Measurements from ENCODE around the gene TUBA1C.

Gene TUBA1C

GRCh38 chr12:49288922-49289555, 24.2 kb downstream of the TUBA1C start:
- no peak overlapping the region for H3K9ac ChIP-seq (ENCODE audit: low read depth, low read length)
- no peak overlapping the region for H3K27ac ChIP-seq (ENCODE audit: low read length)
- no peaks in the 10 kb centered on the region for H3K4me1 ChIP-seq (ENCODE audit: insufficient read depth, low read length)
- H3K4me3 ChIP-seq (ENCODE audit: low read length), result no peak overlapping the region
- no peaks in the 10 kb centered on the region for H3K9me3 ChIP-seq (ENCODE audit: insufficient read depth, low read depth, low read length)
- peaks cover 53% of the 10 kb centered on the region for H3K27me3 ChIP-seq (ENCODE audit: insufficient read depth, low read length)
- H3K36me3 ChIP-seq (ENCODE audit: insufficient read depth, low read depth, low read length), result no peaks in the 10 kb centered on the region

- Histone ChIP-seq H3K9me3 (ENCODE audit: insufficient read depth, low read depth, low read length) (0 out of 2 replicates have a peak, but pooled peaks cover 3% of the 10 kb centered on the region), H3K4me1 (ENCODE audit: insufficient read depth, low read length) (no peaks in the 10 kb centered on the region), H3K4me3 (ENCODE audit: low read length) (no peak overlapping the region), H3K27me3 (ENCODE audit: insufficient read depth, low read length) (peaks cover 80% of the 10 kb centered on the region), H3K27ac (ENCODE audit: low read length) (no peak overlapping the region), H3K36me3 (ENCODE audit: insufficient read depth, low read depth, low read length) (no peaks in the 10 kb centered on the region), H3K9ac (ENCODE audit: low read depth, low read length) (no peak overlapping the region)
These were observed 27.8 kb downstream of the TUBA1C start for GRCh38 chr12:49292729-49293055.

- H3K9me3 ChIP-seq (ENCODE audit: insufficient read depth, low read depth, low read length), result 0 out of 2 replicates have a peak, but pooled peaks cover 3% of the 10 kb centered on the region
- H3K4me3 ChIP-seq (ENCODE audit: low read length), result peak overlapping the region; percentile 32; the same call in 1 of the 2 replicates
- H3K9ac ChIP-seq (ENCODE audit: low read depth, low read length), result no peak overlapping the region
- no peak overlapping the region for H3K27ac ChIP-seq (ENCODE audit: low read length)
- no peaks in the 10 kb centered on the region for H3K4me1 ChIP-seq (ENCODE audit: insufficient read depth, low read length)
- H3K36me3 ChIP-seq (ENCODE audit: insufficient read depth, low read depth, low read length), result no peaks in the 10 kb centered on the region
- peaks cover 81% of the 10 kb centered on the region for H3K27me3 ChIP-seq (ENCODE audit: insufficient read depth, low read length)
These were observed 28.4 kb downstream of the TUBA1C start for GRCh38 chr12:49293056-49293956.

GRCh38 chr12:49294086-49294803, 29.4 kb downstream of the TUBA1C start:
- no peak overlapping the region for H3K9ac ChIP-seq (ENCODE audit: low read depth, low read length)
- 0 out of 2 replicates have a peak, but pooled peaks cover 3% of the 10 kb centered on the region for H3K9me3 ChIP-seq (ENCODE audit: insufficient read depth, low read depth, low read length)
- H3K36me3 ChIP-seq (ENCODE audit: insufficient read depth, low read depth, low read length), result no peaks in the 10 kb centered on the region
- peaks cover 80% of the 10 kb centered on the region for H3K27me3 ChIP-seq (ENCODE audit: insufficient read depth, low read length)
- H3K4me3 ChIP-seq (ENCODE audit: low read length), result 0 out of 2 replicates have a peak overlapping the region, but pooled peaks have one; percentile 47
- no peak overlapping the region for H3K27ac ChIP-seq (ENCODE audit: low read length)
- no peaks in the 10 kb centered on the region for H3K4me1 ChIP-seq (ENCODE audit: insufficient read depth, low read length)

- Histone ChIP-seq H3K9me3 (ENCODE audit: insufficient read depth, low read depth, low read length) (0 out of 2 replicates have a peak, but pooled peaks cover 3% of the 10 kb centered on the region), H3K27me3 (ENCODE audit: insufficient read depth, low read length) (peaks cover 80% of the 10 kb centered on the region), H3K4me1 (ENCODE audit: insufficient read depth, low read length) (no peaks in the 10 kb centered on the region), H3K36me3 (ENCODE audit: insufficient read depth, low read depth, low read length) (no peaks in the 10 kb centered on the region), H3K27ac (ENCODE audit: low read length) (no peak overlapping the region), H3K4me3 (ENCODE audit: low read length) (peak overlapping the region; percentile 47; the same call in 1 of the 2 replicates), H3K9ac (ENCODE audit: low read depth, low read length) (no peak overlapping the region)
These were observed 29.9 kb downstream of the TUBA1C start for GRCh38 chr12:49294804-49295081.

GRCh38 chr12:49295082-49295936, 30.4 kb downstream of the TUBA1C start, which contains the start of gene PRPH:
Gene PRPH, plus strand, starts transcription at chr12:49295147. Its CDS starts 54 bp downstream, at chr12:49295201.
- no peak within 1 kb of the TSS for H3K27ac ChIP-seq (ENCODE audit: low read length)
- no peaks in the 10 kb centered on the region for H3K4me1 ChIP-seq (ENCODE audit: insufficient read depth, low read length)
- H3K4me3 ChIP-seq (ENCODE audit: low read length), result peak within 1 kb of the TSS; percentile 47; the same call in 1 of the 2 replicates
- no peaks in the 10 kb centered on the region for H3K36me3 ChIP-seq (ENCODE audit: insufficient read depth, low read depth, low read length)
- H3K9me3 ChIP-seq (ENCODE audit: insufficient read depth, low read depth, low read length), result 0 out of 2 replicates have a peak, but pooled peaks cover 3% of the 10 kb centered on the region
- H3K27me3 ChIP-seq (ENCODE audit: insufficient read depth, low read length), result peaks cover 80% of the 10 kb centered on the region
- H3K9ac ChIP-seq (ENCODE audit: low read depth, low read length), result no peak within 1 kb of the TSS

GRCh38 chr12:49296034-49296835, 31.4 kb downstream of the TUBA1C start:
- peaks cover 83% of the 10 kb centered on the region for H3K27me3 ChIP-seq (ENCODE audit: insufficient read depth, low read length)
- H3K4me1 ChIP-seq (ENCODE audit: insufficient read depth, low read length), result no peaks in the 10 kb centered on the region
- H3K9ac ChIP-seq (ENCODE audit: low read depth, low read length), result no peak overlapping the region
- peak overlapping the region; percentile 60; the same call in 1 of the 2 replicates for H3K4me3 ChIP-seq (ENCODE audit: low read length)
- H3K36me3 ChIP-seq (ENCODE audit: insufficient read depth, low read depth, low read length), result no peaks in the 10 kb centered on the region
- no peak overlapping the region for H3K27ac ChIP-seq (ENCODE audit: low read length)
- H3K9me3 ChIP-seq (ENCODE audit: insufficient read depth, low read depth, low read length), result 0 out of 2 replicates have a peak, but pooled peaks cover 3% of the 10 kb centered on the region

GRCh38 chr12:49296836-49297694, 32.2 kb downstream of the TUBA1C start:
- Histone ChIP-seq H3K36me3 (ENCODE audit: insufficient read depth, low read depth, low read length) (no peaks in the 10 kb centered on the region), H3K9me3 (ENCODE audit: insufficient read depth, low read depth, low read length) (0 out of 2 replicates have a peak, but pooled peaks cover 3% of the 10 kb centered on the region), H3K27me3 (ENCODE audit: insufficient read depth, low read length) (peaks cover 80% of the 10 kb centered on the region), H3K4me3 (ENCODE audit: low read length) (peak overlapping the region; percentile 60), H3K9ac (ENCODE audit: low read depth, low read length) (no peak overlapping the region), H3K27ac (ENCODE audit: low read length) (no peak overlapping the region), H3K4me1 (ENCODE audit: insufficient read depth, low read length) (no peaks in the 10 kb centered on the region)

GRCh38 chr12:49297695-49298060, 32.8 kb downstream of the TUBA1C start:
- Histone ChIP-seq H3K9ac (ENCODE audit: low read depth, low read length) (no peak overlapping the region), H3K9me3 (ENCODE audit: insufficient read depth, low read depth, low read length) (0 out of 2 replicates have a peak, but pooled peaks cover 3% of the 10 kb centered on the region), H3K4me1 (ENCODE audit: insufficient read depth, low read length) (no peaks in the 10 kb centered on the region), H3K27ac (ENCODE audit: low read length) (no peak overlapping the region), H3K36me3 (ENCODE audit: insufficient read depth, low read depth, low read length) (no peaks in the 10 kb centered on the region), H3K27me3 (ENCODE audit: insufficient read depth, low read length) (peaks cover 78% of the 10 kb centered on the region), H3K4me3 (ENCODE audit: low read length) (peak overlapping the region; percentile 41; the same call in 1 of the 2 replicates)

- Histone ChIP-seq H3K4me1 (ENCODE audit: insufficient read depth, low read length) (no peaks in the 10 kb centered on the region), H3K9me3 (ENCODE audit: insufficient read depth, low read depth, low read length) (0 out of 2 replicates have a peak, but pooled peaks cover 3% of the 10 kb centered on the region), H3K4me3 (ENCODE audit: low read length) (no peak overlapping the region), H3K36me3 (ENCODE audit: insufficient read depth, low read depth, low read length) (no peaks in the 10 kb centered on the region), H3K27ac (ENCODE audit: low read length) (no peak overlapping the region), H3K9ac (ENCODE audit: low read depth, low read length) (no peak overlapping the region), H3K27me3 (ENCODE audit: insufficient read depth, low read length) (peaks cover 78% of the 10 kb centered on the region)
These were observed 33.3 kb downstream of the TUBA1C start for GRCh38 chr12:49298160-49298559.
